ENCODE data around the gene TRAF4.
"Not testable (repeated sequence)": the region's sequence is repeated elsewhere in the genome, so short reads cannot be mapped to it uniquely, and the experiment has no call there.

TRAF4 gene

GRCh38 chr17:28734712-28735241 lies 9.0 kb upstream of the TRAF4 start:
- no peak overlapping the region for H3K4me3 ChIP-seq (ENCODE audit: low read depth in 1 of 2, low read length in 2 of 2)
- no peaks in the 10 kb centered on the region for H3K9me3 ChIP-seq (ENCODE audit: insufficient read depth, low read length, severe bottlenecking)
- H3K4me1 ChIP-seq (ENCODE audit: insufficient read depth, low read length) = 0 out of 2 replicates have a peak, but pooled peaks cover 1% of the 10 kb centered on the region
- H3K79me2 ChIP-seq (ENCODE audit: insufficient read depth, low read length) = no peaks in the 10 kb centered on the region
- no peak overlapping the region for H3K4me2 ChIP-seq (ENCODE audit: insufficient read depth, low read length)
- no peaks in the 10 kb centered on the region for H4K20me1 ChIP-seq (ENCODE audit: insufficient read depth, low read length)
- H3K36me3 ChIP-seq (ENCODE audit: insufficient read depth, low read length) = no peaks in the 10 kb centered on the region
- H3K9ac ChIP-seq (ENCODE audit: low read depth, low read length) = no peak overlapping the region
- ATAC-seq (ENCODE audit: insufficient read depth, low read depth) (no peak), DNase-seq (no peak)
- TF ChIP-seq EZH2 (IDR thresholded peaks at IDR 0.05; ENCODE audit: borderline replicate concordance, low read depth, low read length, severe bottlenecking) = no peak
- TF ChIP-seq, protein P1, sequence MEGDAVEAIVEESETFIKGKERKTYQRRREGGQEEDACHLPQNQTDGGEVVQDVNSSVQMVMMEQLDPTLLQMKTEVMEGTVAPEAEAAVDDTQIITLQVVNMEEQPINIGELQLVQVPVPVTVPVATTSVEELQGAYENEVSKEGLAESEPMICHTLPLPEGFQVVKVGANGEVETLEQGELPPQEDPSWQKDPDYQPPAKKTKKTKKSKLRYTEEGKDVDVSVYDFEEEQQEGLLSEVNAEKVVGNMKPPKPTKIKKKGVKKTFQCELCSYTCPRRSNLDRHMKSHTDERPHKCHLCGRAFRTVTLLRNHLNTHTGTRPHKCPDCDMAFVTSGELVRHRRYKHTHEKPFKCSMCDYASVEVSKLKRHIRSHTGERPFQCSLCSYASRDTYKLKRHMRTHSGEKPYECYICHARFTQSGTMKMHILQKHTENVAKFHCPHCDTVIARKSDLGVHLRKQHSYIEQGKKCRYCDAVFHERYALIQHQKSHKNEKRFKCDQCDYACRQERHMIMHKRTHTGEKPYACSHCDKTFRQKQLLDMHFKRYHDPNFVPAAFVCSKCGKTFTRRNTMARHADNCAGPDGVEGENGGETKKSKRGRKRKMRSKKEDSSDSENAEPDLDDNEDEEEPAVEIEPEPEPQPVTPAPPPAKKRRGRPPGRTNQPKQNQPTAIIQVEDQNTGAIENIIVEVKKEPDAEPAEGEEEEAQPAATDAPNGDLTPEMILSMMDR (IDR thresholded peaks at IDR 0.05; ENCODE audit: borderline replicate concordance, extremely low read depth, low read length, poor library complexity, severe bottlenecking) = no peak
- H2AFZ ChIP-seq (ENCODE audit: low read depth, low read length) = no peak overlapping the region
- no peak overlapping the region for H3K27ac ChIP-seq (ENCODE audit: low read length)
- H3K27me3 ChIP-seq (ENCODE audit: insufficient read depth, low read length, poor library complexity) = no peaks in the 10 kb centered on the region

DNA sequence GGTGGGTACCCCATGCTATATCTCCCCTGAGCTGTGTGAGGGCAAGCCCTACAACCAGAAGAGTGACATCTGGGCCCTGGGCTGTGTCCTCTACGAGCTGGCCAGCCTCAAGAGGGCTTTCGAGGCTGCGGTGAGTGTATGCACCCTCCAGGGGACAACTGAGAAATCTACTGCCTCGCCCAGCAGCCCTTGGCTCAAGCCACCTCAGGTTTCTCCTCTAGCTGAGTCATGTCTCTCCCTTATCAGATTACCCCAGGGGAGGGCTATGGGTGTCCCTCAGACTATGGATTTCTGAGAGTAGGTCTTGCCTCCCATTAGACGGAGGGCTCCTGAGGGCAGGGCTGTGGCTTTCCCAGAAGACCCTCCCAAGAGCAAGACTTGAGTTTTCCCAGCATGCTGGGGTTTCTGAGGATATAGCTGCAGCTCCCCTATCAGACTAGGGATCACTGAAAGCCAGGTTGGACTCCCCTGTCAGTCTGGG lies 8.5 kb upstream of the TRAF4 start:
- TF ChIP-seq EZH2 (IDR thresholded peaks at IDR 0.05; ENCODE audit: borderline replicate concordance, low read depth, low read length, severe bottlenecking) = no peak
- H3K4me2 ChIP-seq (ENCODE audit: insufficient read depth, low read length) = no peak overlapping the region
- H3K36me3 ChIP-seq (ENCODE audit: insufficient read depth, low read length) = no peaks in the 10 kb centered on the region
- no peaks in the 10 kb centered on the region for H3K9me3 ChIP-seq (ENCODE audit: insufficient read depth, low read length, severe bottlenecking)
- H3K4me3 ChIP-seq (ENCODE audit: low read depth in 1 of 2, low read length in 2 of 2) = no peak overlapping the region
- no peak overlapping the region for H3K27ac ChIP-seq (ENCODE audit: low read length)
- H3K9ac ChIP-seq (ENCODE audit: low read depth, low read length) = no peak overlapping the region
- no peak for ATAC-seq (ENCODE audit: insufficient read depth, low read depth)
- no peak for DNase-seq
- H3K27me3 ChIP-seq (ENCODE audit: insufficient read depth, low read length, poor library complexity) = no peaks in the 10 kb centered on the region
- H3K79me2 ChIP-seq (ENCODE audit: insufficient read depth, low read length) = no peaks in the 10 kb centered on the region
- no peaks in the 10 kb centered on the region for H4K20me1 ChIP-seq (ENCODE audit: insufficient read depth, low read length)
- no peak overlapping the region for H2AFZ ChIP-seq (ENCODE audit: low read depth, low read length)
- H3K4me1 ChIP-seq (ENCODE audit: insufficient read depth, low read length) = no peaks in the 10 kb centered on the region

- not testable (repeated sequence) for H3K9ac ChIP-seq (ENCODE audit: low read depth, low read length); H3K4me1 ChIP-seq (ENCODE audit: insufficient read depth, low read length); DNase-seq; H3K9me3 ChIP-seq (ENCODE audit: insufficient read depth, low read length, severe bottlenecking); ATAC-seq (ENCODE audit: insufficient read depth, low read depth); H3K27ac ChIP-seq (ENCODE audit: low read length); H2AFZ ChIP-seq (ENCODE audit: low read depth, low read length); H3K27me3 ChIP-seq (ENCODE audit: insufficient read depth, low read length, poor library complexity); H3K79me2 ChIP-seq (ENCODE audit: insufficient read depth, low read length); H3K4me2 ChIP-seq (ENCODE audit: insufficient read depth, low read length); H3K4me3 ChIP-seq (ENCODE audit: low read depth in 1 of 2, low read length in 2 of 2); H3K36me3 ChIP-seq (ENCODE audit: insufficient read depth, low read length); H4K20me1 ChIP-seq (ENCODE audit: insufficient read depth, low read length)
These were observed 7.7 kb upstream of the TRAF4 start for GRCh38 chr17:28735913-28736769.

GRCh38 chr17:28737316-28737715 lies 6.5 kb upstream of the TRAF4 start:
- no peaks in the 10 kb centered on the region for H3K9me3 ChIP-seq (ENCODE audit: insufficient read depth, low read length, severe bottlenecking)
- ATAC-seq (ENCODE audit: insufficient read depth, low read depth) (no peak), DNase-seq (no peak)
- H3K4me1 ChIP-seq (ENCODE audit: insufficient read depth, low read length) = no peaks in the 10 kb centered on the region
- H3K36me3 ChIP-seq (ENCODE audit: insufficient read depth, low read length) = no peaks in the 10 kb centered on the region
- H3K27ac ChIP-seq (ENCODE audit: low read length) = no peak overlapping the region
- H3K27me3 ChIP-seq (ENCODE audit: insufficient read depth, low read length, poor library complexity) = no peaks in the 10 kb centered on the region
- no peak overlapping the region for H3K4me3 ChIP-seq (ENCODE audit: low read depth in 1 of 2, low read length in 2 of 2)
- no peak overlapping the region for H3K4me2 ChIP-seq (ENCODE audit: insufficient read depth, low read length)
- TF ChIP-seq, protein P1 (IDR thresholded peaks at IDR 0.05; ENCODE audit: borderline replicate concordance, extremely low read depth, low read length, poor library complexity, severe bottlenecking) = no peak
- TF ChIP-seq EZH2 (IDR thresholded peaks at IDR 0.05; ENCODE audit: borderline replicate concordance, low read depth, low read length, severe bottlenecking) = no peak
- H3K9ac ChIP-seq (ENCODE audit: low read depth, low read length) = no peak overlapping the region
- H2AFZ ChIP-seq (ENCODE audit: low read depth, low read length) = no peak overlapping the region
- no peaks in the 10 kb centered on the region for H3K79me2 ChIP-seq (ENCODE audit: insufficient read depth, low read length)
- no peaks in the 10 kb centered on the region for H4K20me1 ChIP-seq (ENCODE audit: insufficient read depth, low read length)

Data from DND-41 (cell line).